Measurements from ENCODE around the gene SPTSSA.
"Not testable (repeated sequence)": the region's sequence is repeated elsewhere in the genome, so short reads cannot be mapped to it uniquely, and the experiment has no call there.

Gene SPTSSA

GRCh38 chr14:34462132-34462893 lies at the start of gene SPTSSA:
Gene SPTSSA, minus strand, starts transcription at chr14:34462240. Its CDS starts 33 bp downstream, at chr14:34462207.
- DNase-seq (ENCODE audit: low read depth) = peak; percentile 82

DNA sequence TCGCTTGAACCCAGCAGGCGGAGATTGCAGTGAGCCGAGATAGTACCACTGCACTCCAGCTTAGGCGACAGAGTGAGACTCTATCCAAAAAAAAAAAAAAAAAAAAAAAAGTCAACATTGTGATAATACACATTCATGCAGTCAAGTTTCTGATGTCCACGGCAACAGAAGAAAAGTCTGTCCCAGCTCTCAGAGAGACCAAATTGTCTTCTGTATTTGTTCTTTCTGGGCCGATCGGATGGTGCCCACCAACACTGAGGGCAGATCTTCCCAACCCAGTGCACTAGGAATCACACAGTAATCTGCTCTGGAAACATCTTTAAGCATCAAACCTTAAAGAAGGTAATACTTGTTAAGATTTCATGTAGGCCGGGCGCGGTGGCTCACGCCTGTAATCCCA lies 45.8 kb upstream of the SPTSSA start:
- no peak for DNase-seq (ENCODE audit: low read depth)

DNA sequence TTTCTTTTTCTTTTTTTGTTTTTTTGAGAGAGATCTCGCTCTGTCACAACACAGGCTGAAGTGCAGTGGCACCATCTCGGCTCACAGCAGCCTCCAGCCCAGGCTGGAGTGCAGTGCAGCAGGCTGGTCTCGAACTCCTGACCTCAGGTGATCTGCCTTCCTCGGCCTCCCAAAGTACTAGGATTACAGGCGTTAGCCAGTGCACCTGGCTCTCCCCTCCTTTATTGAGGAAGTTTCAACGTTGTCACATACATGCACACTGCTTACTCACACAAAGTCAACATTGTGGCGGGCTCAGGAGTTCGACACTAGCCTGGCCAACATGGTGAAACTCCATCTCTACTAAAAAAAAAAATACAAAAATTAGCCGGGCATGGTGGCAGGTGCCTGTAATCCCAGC lies 45.4 kb upstream of the SPTSSA start:
- DNase-seq (ENCODE audit: low read depth) = no peak

GRCh38 chr14:34505124-34505491 lies 43.1 kb upstream of the SPTSSA start:
- DNase-seq (ENCODE audit: low read depth) = not testable (repeated sequence)

DNA sequence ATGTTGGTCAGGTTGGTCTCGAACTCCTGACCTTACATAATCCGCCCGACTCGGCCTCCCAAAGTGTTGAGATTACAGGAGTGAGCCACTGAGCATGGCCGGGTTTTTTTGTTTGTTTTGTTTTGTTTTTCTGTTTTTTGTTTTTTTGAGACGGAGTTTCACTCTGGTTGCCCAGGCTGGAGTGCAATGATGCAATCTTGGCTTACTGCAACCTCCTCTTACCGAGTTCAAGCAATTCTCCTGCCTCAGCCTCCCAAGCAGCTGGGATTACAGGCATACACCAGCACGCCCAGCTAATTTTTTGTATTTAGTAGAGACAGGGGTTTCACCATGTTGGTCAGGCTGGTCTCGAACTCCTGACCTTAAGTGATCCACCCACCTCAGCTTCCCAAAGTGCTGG lies 42.0 kb upstream of the SPTSSA start:
- not testable (repeated sequence) for DNase-seq (ENCODE audit: low read depth)

DNA sequence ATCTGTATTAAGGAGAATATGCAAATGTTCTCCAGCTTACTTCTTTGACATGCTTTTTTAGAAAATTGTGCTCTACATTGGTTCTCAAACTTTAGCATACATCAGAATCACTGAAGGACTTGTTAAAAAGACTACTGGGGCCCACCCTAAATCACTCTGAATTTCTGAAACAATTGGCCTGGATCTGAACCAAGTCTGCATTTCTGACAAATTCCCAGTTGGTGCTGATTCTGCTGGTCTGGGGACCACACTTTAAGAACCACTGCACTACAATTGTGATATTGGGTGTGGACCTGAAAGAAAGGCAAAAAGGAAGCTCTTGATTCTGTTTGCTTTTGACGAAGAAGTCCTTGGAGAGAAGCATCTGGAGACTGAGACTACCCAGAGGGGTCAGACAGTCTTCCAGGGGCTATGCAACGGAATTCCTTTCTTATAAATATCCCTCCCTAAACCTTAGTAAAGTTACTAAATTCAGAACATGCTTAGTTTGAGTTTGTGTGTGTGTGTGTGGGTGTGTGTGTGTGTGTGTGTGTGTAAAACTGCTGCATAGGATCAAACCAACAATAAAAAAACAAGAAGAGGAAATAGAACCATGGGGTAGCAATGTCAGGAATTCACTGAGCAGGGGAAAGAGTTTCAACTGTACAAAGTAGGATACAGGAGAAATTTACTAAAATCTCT lies 40.6 kb upstream of the SPTSSA start:
- DNase-seq (ENCODE audit: low read depth) = no peak

- no peak for DNase-seq (ENCODE audit: low read depth)
Measured at GRCh38 chr14:34502001-34502400, 40.0 kb upstream of the SPTSSA start.

GRCh38 chr14:34501004-34501580 lies 39.1 kb upstream of the SPTSSA start:
- DNase-seq (ENCODE audit: low read depth) = no peak

- no peak for DNase-seq (ENCODE audit: low read depth)
Measured at GRCh38 chr14:34498684-34499412, 36.8 kb upstream of the SPTSSA start.

DNA sequence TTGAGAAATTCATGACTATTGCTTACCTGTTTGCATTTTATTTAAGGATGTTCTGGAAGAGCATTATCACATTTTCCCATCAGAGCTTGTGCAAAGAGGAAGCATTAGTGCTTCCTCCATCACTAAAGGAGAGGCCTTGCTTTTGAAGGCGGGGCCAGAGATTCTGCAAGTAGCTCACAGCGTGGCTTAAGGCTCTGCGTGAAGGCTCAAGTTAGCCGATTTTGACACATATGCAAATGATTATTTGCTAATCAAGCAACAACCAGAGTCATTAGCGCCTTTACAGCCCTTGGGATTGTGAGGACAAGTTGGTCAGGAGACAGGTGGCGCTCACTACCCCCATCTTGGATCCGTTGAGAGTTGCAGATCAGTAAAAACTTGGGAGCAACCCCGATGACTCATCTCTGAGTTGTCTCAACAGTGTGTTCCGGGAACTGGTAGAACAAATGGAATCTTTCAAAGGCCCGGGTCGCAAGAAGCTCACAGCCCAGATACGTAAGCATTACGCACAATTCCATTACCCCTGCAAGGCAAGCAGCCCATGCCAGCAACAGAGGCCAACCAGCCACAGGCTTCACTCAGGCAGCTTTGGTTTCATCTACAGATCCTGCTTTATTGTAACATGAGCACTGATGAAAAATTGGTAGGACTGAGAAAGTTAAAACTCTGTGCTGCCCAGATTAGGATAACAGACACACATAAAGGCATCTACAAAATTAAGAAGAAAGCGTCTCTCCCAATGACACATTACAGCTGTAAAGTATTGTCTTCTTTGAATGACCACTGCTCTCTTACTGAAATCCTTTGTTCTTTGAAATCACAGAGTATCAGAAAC lies 34.9 kb upstream of the SPTSSA start:
- DNase-seq (ENCODE audit: low read depth) = no peak

DNA sequence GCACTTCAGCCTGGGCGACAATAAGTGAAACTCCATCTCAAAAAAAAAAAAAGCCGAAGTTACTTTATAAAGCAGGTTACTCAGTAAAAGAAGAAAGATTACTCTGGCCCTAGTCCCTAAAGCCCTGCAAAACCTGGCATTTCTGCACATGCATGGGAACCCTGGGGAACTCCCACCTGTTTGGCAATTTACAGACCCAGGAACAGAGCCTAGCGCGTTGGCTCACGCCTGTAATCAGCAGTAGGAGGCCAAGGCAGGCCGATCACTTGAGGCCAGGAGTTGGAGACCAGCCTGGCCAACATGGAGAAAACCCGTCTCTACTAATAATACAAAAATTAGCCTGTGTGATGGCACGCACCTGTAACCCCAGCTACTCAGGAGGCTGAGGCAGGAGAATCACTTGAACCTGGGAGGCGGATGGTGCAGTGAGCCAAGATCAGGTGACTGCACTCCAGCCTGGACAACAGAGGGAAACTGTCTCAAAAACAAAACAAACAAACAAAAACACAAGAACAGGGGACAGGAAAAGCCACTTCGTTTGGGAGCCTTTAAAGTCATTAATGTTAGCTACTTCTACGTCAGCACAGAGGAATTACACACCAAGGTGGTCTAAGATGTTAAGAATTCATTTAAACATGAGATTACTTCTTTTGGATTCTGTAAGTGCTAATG lies 34.1 kb upstream of the SPTSSA start:
- DNase-seq (ENCODE audit: low read depth) = no peak

GRCh38 chr14:34489324-34489723 lies 27.3 kb upstream of the SPTSSA start:
- no peak for DNase-seq (ENCODE audit: low read depth)

GRCh38 chr14:34488528-34488927 lies 26.5 kb upstream of the SPTSSA start:
- DNase-seq (ENCODE audit: low read depth) = no peak

DNA sequence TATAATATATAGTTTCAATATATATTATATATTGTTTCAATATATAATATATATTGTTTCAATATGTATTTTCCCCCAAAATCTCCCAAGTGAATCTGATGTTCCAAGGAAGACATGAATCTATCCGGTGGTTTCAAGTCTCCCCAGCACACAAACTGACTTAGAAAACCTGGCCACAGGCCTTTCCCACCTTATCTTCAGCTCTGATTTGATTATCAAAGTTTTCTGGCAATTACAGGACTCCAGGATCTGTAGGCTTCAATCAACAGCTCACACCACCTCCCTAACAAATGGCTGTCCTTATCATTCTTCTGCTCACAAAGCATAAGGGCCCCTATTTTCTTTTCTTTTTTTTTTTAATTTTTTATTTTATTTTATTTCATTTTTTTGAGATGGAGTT lies 22.7 kb upstream of the SPTSSA start:
- no peak for DNase-seq (ENCODE audit: low read depth)

- no peak for DNase-seq (ENCODE audit: low read depth)
Measured at GRCh38 chr14:34482463-34482862, 20.4 kb upstream of the SPTSSA start.

GRCh38 chr14:34479694-34480093 lies 17.7 kb upstream of the SPTSSA start:
- DNase-seq (ENCODE audit: low read depth) = no peak

- DNase-seq (ENCODE audit: low read depth) = no peak
Measured at GRCh38 chr14:34478261-34478660, 16.2 kb upstream of the SPTSSA start.

- DNase-seq (ENCODE audit: low read depth) = not testable (repeated sequence)
Measured at GRCh38 chr14:34476036-34476435, 14.0 kb upstream of the SPTSSA start.

DNA sequence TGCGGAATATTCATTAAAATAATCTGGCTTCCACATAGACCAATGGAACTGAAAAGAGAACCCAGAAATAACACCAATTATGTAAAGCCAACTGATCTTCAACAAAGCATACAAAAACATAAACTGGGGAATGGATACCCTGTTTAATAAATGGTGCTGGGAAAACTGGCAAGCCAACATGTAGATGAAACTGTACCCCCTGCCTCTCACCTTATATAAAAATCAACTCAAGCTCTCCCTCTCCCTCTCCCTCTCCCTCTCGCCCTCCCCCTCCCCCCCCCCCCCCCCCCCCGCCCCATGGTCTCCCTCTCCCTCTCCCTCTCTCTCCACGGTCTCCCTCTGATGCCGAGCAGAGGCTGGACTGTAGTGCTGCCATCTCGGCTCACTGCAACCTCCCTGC lies 13.1 kb upstream of the SPTSSA start:
- DNase-seq (ENCODE audit: low read depth) = no peak

DNA sequence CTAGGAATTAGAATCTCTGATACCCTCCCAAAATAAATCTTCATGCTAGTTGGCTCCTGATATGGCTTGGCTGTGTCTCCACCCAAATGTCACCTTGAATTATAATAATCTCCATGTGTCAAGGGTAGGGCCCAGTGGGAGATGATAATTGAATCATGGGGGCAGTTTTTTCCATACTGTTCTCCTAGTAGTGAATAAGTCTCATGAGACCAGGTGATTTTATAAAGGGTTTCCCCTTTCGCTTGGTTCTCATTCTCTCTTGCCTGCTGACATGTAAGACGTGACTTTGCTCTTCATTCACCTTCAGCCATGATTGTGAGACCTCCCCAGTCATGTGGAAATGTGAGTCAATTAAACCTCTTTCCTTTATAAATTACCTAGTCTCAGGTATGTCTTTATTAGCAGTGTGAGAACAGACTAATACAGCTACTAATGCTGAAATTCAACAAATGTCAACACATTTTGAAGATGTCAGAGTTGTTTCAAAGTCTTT lies 12.2 kb upstream of the SPTSSA start:
- DNase-seq (ENCODE audit: low read depth) = no peak

- no peak for DNase-seq (ENCODE audit: low read depth)
Measured at GRCh38 chr14:34472706-34473279, 10.8 kb upstream of the SPTSSA start.
